Tibial nerve (tissue), 4 donors: ENCODE measurements around the gene C2CD4A. TPM values are rescaled to one million over a fixed set of nuclear protein-coding genes. Genes with fewer than 3 reads are reported as not detected.
A peak's percentile ranks its signal among the peaks of the same experiment; 100 is the strongest.

Experiments used
- DNase-seq, 2 donors: peaks; one replicate each; pipeline ENCODE4 v3.0.0-alpha.2; 2019; ENCODE audit warnings: low spot score in 2 of 2
- H3K27ac ChIP-seq, 4 donors: fragments of 200-600 bp; sonication (generic) in 3 of 4; one replicate each; pipeline ENCODE4 v1.5.1; 2017 to 2019; ENCODE audit warnings: mild to moderate bottlenecking in 1 of 4
- H3K27me3 ChIP-seq, 2 donors: fragments of 200-600 bp; sonication (generic) in 1 of 2; one replicate each; pipeline versions ENCODE4 v1.5.1 to v1.6.0; 2017 to 2019
- H3K36me3 ChIP-seq, 3 donors: fragments of 200-600 bp; sonication (generic); one replicate each; pipeline ENCODE4 v1.5.1; 2018 to 2019
- H3K4me1 ChIP-seq, 4 donors: fragments of 200-600 bp; sonication (generic) in 3 of 4; one replicate each; pipeline ENCODE4 v1.5.1; 2017 to 2019
- H3K4me3 ChIP-seq, 4 donors: fragments of 200-600 bp; sonication (generic) in 3 of 4; one replicate each; pipeline ENCODE4 v1.5.1; 2017 to 2019; ENCODE audit warnings: mild to moderate bottlenecking in 1 of 4, moderate library complexity in 1 of 4
- H3K9me3 ChIP-seq, 4 donors: fragments of 200-600 bp; sonication (generic) in 3 of 4; one replicate each; pipeline ENCODE4 v1.5.1; 2017 to 2019
- EP300 ChIP-seq, 2 donors: sonication (generic); formaldehyde crosslinking; IDR thresholded peaks; one replicate each; pipeline ENCODE4 v1.6.1; 2017; ENCODE audit warnings: antibody characterized with exemption in 2 of 2, mild to moderate bottlenecking in 1 of 2
- POLR2A ChIP-seq, 2 donors: fragments of 450-650 bp; IDR thresholded peaks; one replicate each; pipeline ENCODE4 v1.6.1; 2017; ENCODE audit warnings: antibody characterized with exemption in 2 of 2, mild to moderate bottlenecking in 2 of 2, moderate library complexity in 2 of 2
- WGBS, 2 donors: methylation state at CpG; one replicate each; pipeline ENCODE4 v1.1.5; 2018; 5-methylcytosine and 5-hydroxymethylcytosine counted together
- total RNA-seq, 4 donors: library from RNA; depleted of rRNA; stranded (reverse); fragments of >200 nt; gene quantifications; one replicate each; pipeline ENCODE4 v1.1.0, GENCODE V29; 2016
- TF ChIP-seq, protein P1 (sequence below), 5 experiments: fragments of 200-600 bp in 3 of 5; fragments of 450-650 bp in 2 of 5; sonication (generic) in 3 of 5; IDR thresholded peaks; one replicate each; pipeline ENCODE4 v1.5.1; 2016 to 2019; ENCODE audit warnings: antibody characterized with exemption in 5 of 5, mild to moderate bottlenecking in 3 of 5, moderate library complexity in 2 of 5

C2CD4A gene
- total RNA-seq, 4 donors from 2014 or later, result under 0.01 to 0.30 TPM; not detected in 2

DNA sequence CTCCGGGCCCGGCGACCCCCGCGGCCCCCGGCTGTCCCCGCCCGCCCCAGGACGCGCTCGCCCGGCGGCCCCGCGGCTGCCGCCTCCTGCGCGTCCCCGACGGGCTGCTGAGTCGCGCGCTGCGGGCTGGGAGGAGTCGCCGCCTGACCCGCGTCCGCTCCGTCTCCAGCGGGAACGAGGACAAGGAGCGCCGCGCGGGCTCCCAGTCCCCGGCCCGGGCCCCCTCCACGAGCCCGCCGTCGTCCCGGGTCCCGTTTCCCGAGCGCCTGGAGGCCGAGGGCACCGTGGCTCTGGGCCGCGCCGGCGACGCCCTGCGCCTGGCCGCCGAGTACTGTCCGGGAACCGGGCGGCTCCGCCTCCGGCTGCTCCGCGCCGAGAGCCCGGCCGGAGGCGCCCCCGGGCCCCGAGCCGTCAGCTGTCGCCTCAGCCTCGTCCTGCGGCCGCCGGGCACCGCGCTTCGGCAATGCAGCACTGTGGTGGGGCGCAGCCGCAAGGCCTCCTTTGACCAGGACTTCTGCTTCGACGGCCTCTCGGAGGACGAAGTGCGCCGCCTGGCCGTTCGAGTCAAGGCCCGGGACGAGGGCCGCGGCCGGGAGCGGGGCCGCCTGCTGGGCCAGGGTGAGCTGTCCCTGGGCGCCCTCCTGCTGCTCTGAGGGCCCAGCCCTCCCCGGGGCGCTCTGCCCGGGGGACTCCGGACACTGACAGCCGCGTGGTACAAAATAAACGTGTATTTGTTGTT is 1.5 kb downstream of the C2CD4A start:
- H3K4me3 ChIP-seq, result peak overlapping the region; percentile 49 to 70 (median 53)
- peaks cover 0 to 25% (median 8%) of the 10 kb centered on the region in 4 donors for H3K4me1 ChIP-seq
- DNase-seq, result peak in 1 of 2 donors; percentile 16
- no peak for TF ChIP-seq EP300 (IDR thresholded peaks at IDR 0.05)
- TF ChIP-seq, protein P1, sequence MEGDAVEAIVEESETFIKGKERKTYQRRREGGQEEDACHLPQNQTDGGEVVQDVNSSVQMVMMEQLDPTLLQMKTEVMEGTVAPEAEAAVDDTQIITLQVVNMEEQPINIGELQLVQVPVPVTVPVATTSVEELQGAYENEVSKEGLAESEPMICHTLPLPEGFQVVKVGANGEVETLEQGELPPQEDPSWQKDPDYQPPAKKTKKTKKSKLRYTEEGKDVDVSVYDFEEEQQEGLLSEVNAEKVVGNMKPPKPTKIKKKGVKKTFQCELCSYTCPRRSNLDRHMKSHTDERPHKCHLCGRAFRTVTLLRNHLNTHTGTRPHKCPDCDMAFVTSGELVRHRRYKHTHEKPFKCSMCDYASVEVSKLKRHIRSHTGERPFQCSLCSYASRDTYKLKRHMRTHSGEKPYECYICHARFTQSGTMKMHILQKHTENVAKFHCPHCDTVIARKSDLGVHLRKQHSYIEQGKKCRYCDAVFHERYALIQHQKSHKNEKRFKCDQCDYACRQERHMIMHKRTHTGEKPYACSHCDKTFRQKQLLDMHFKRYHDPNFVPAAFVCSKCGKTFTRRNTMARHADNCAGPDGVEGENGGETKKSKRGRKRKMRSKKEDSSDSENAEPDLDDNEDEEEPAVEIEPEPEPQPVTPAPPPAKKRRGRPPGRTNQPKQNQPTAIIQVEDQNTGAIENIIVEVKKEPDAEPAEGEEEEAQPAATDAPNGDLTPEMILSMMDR (IDR thresholded peaks at IDR 0.05), result peak in 3 of 5 experiments; percentile 22 to 37 (median 28)
- no peaks in the 10 kb centered on the region for H3K9me3 ChIP-seq
- 2 to 4% methylated on average over 8 to 34 of the region's 103 CpGs for WGBS, 2 donors
- H3K27me3 ChIP-seq, result peaks cover 0 to 6% of the 10 kb centered on the region in 2 donors
- H3K36me3 ChIP-seq, result no peaks in the 10 kb centered on the region
- H3K27ac ChIP-seq, result peak overlapping the region; percentile 19 to 71 (median 64)

DNA sequence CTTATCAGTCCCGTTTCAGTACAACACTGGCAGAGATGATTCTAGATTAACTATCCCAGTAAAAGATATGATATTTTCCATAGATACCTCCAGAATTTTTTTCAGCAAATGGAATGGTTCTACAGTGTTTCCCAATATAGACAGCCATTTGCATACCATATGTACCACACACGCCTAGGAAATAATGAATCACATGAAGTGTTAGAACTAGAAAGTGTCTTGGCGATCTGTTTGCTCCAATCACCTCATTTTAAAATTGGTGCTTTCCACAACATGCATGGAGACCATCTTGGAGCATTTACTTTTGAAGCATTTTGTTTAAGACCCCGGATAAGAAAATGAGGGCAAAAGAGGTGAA is 2.0 kb downstream of the C2CD4A start:
- WGBS, 2 donors, result 58 to 59% methylated on average over 4 of the region's 4 CpGs

DNA sequence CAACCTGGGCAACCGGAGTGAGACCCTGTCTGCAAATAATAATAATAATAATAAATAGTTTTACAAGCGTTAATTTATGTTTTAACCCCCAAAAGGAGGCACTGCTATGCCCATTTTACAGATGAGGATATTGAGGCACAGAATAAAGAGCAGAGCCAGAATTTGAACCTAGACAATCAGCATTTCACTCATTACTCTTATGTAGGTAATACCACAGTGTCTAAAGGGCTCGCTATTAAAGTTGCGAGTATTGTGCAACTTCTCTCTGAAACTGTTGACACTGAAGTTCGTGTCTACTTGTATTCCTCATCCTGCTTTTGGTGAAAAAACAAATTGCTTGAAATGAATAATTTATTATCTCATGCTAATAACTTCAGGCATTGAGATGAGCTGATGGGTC is 2.8 kb downstream of the C2CD4A start:
- Histone ChIP-seq H3K36me3 (no peaks in the 10 kb centered on the region), H3K27me3 (peaks cover 0 to 6% of the 10 kb centered on the region in 2 donors), H3K4me1 (peaks cover 0 to 25% (median 8%) of the 10 kb centered on the region in 4 donors), H3K27ac (no peak overlapping the region), H3K9me3 (no peaks in the 10 kb centered on the region), H3K4me3 (no peak overlapping the region)
- TF ChIP-seq POLR2A (IDR thresholded peaks at IDR 0.05), result no peak
- TF ChIP-seq, protein P1 (IDR thresholded peaks at IDR 0.05), result no peak
- TF ChIP-seq EP300 (IDR thresholded peaks at IDR 0.05), result no peak
- WGBS, 2 donors, result 89 to 90% methylated on average over 5 of the region's 5 CpGs
- DNase-seq, result no peak

More for the DNA sequence above, 2.0 kb downstream of the C2CD4A start:
- H3K36me3 ChIP-seq, result no peaks in the 10 kb centered on the region
- peak overlapping the region in 3 of 4 donors; percentile 63 to 71 (median 66) for H3K27ac ChIP-seq
- H3K27me3 ChIP-seq, result peaks cover 0 to 6% of the 10 kb centered on the region in 2 donors
- H3K4me3 ChIP-seq, result peak overlapping the region; percentile 49 to 70 (median 53)
- TF ChIP-seq EP300 (IDR thresholded peaks at IDR 0.05) (no peak), POLR2A (IDR thresholded peaks at IDR 0.05) (no peak)
- TF ChIP-seq, protein P1 (IDR thresholded peaks at IDR 0.05), result no peak
- H3K9me3 ChIP-seq, result no peaks in the 10 kb centered on the region
- peaks cover 0 to 25% (median 8%) of the 10 kb centered on the region in 4 donors for H3K4me1 ChIP-seq
- DNase-seq, result no peak

DNA sequence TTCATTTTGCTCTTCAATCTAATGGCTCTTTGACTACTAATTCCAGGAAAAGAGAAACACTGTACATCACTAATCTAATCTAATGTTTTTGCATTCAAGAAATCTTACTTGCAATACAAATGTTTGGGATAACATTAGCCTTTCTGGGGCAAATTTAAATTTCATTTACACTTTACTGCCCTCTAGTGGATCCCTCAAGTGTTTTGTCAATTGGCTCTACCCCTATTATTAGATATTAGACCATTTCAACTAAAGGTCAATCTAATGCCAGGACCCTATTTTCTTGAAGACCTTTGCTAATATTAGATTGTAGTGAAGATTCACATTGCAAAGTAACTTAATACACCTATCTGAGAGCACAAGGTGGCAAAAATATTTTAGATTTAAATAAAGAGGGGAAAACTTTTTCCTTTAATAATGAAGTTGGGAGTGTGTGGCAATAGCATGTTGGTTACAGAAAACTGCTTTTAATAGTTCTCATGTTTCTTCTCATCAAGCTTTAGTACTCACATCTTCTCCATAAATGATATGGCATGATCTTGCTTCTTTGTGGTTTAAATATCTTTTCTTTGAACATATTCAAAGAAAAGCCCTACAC is 5.0 kb downstream of the C2CD4A start:
- no peaks in the 10 kb centered on the region for H3K9me3 ChIP-seq
- H3K4me1 ChIP-seq, result peaks cover 0 to 20% (median 6%) of the 10 kb centered on the region in 4 donors
- TF ChIP-seq, protein P1 (IDR thresholded peaks at IDR 0.05), result peak; percentile 50 to 66 (median 62)
- TF ChIP-seq EP300 (IDR thresholded peaks at IDR 0.05), result no peak
- H3K36me3 ChIP-seq, result no peaks in the 10 kb centered on the region
- no peak overlapping the region for H3K4me3 ChIP-seq
- peaks cover 0 to 6% of the 10 kb centered on the region in 2 donors for H3K27me3 ChIP-seq
- H3K27ac ChIP-seq, result no peak overlapping the region
- DNase-seq, result no peak

DNA sequence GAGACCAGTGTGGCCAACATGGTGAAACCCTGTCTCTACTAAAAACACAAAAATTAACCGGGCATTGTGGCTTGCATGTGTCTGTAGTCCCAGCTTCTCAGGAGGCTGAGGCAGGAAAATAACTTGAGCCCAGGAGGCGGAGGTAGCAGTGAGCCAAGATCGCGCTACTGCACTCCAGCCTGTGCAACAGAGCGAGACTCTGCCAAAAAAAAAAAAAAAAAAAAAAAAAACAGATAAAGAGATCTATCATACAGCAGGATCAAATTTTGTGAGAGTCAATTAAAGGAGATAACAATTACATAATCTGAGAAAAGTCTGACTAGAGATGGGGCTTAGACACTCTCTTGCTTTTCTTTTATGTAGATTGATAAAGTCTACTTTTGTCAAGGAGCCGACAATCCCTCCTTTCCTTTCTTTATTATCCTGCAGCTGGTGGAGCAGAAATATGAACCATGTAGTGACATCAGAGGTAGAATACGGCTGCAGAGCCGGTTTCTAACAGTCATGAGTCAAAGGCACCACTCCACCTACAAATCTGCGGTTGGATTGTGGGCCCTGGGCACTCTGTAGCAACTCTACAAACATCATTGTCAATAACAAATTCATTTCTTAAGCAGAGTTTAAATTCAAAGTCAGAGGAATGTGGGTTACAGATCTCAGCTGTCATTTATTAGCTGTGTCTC is 9.0 kb downstream of the C2CD4A start:
- H3K9me3 ChIP-seq, result no peaks in the 10 kb centered on the region
- no peaks in the 10 kb centered on the region for H3K36me3 ChIP-seq
- TF ChIP-seq POLR2A (IDR thresholded peaks at IDR 0.05) (no peak), EP300 (IDR thresholded peaks at IDR 0.05) (no peak)
- TF ChIP-seq, protein P1 (IDR thresholded peaks at IDR 0.05), result no peak
- H3K27me3 ChIP-seq, result no peaks in the 10 kb centered on the region
- DNase-seq, result no peak
- no peak overlapping the region for H3K4me3 ChIP-seq
- no peaks in the 10 kb centered on the region for H3K4me1 ChIP-seq
- H3K27ac ChIP-seq, result no peak overlapping the region
- WGBS, 2 donors, result 72 to 82% methylated on average over 9 of the region's 9 CpGs
